NB4 (cell line): ENCODE data around the gene PA2G4.

ENCODE experiments used
- CTCF ChIP-seq: IDR thresholded peaks from one replicate; pipeline ENCODE4 v1.5.1; 2012; ENCODE audit warnings: low read depth, low read length
- MYC ChIP-seq: IDR thresholded peaks from 2 replicates; pipeline ENCODE4 v1.6.1; 2011; ENCODE audit warnings: low read depth, low read length
- POLR2A ChIP-seq: IDR thresholded peaks from 2 replicates; pipeline ENCODE4 v1.6.1; 2011; ENCODE audit warnings: mild to moderate bottlenecking; ENCODE audit not compliant: insufficient read length; ENCODE audit errors: extremely low read depth

- TF ChIP-seq CTCF (no peak), POLR2A (peak; percentile 72), MYC (peak; percentile 93)
These were observed at the start of gene PA2G4 for GRCh38 chr12:56104109-56104814.
